A673 (cell line): Measurements from ENCODE around the gene SFN.

ENCODE experiments used
- EZH2 ChIP-seq: fragments of 200-600 bp; sonication (generic); IDR thresholded peaks from 2 replicates; pipeline ENCODE4 v1.6.1; 2017; ENCODE audit warnings: borderline replicate concordance, low read depth, mild to moderate bottlenecking, mixed read lengths, antibody characterized with exemption, low read length; ENCODE audit not compliant: poor library complexity, severe bottlenecking
- TF ChIP-seq, protein P1 (sequence below): fragments of 300-800, 200-600 bp; sonication (generic); conservative IDR thresholded peaks from 2 replicates; pipeline ENCODE4 v1.5.1; 2017; ENCODE audit warnings: low read depth, mild to moderate bottlenecking, antibody characterized with exemption, low read length, moderate library complexity, mixed read lengths

GRCh38 chr1:26838474-26839338, 24.2 kb upstream of the SFN start:
- TF ChIP-seq, protein P1, sequence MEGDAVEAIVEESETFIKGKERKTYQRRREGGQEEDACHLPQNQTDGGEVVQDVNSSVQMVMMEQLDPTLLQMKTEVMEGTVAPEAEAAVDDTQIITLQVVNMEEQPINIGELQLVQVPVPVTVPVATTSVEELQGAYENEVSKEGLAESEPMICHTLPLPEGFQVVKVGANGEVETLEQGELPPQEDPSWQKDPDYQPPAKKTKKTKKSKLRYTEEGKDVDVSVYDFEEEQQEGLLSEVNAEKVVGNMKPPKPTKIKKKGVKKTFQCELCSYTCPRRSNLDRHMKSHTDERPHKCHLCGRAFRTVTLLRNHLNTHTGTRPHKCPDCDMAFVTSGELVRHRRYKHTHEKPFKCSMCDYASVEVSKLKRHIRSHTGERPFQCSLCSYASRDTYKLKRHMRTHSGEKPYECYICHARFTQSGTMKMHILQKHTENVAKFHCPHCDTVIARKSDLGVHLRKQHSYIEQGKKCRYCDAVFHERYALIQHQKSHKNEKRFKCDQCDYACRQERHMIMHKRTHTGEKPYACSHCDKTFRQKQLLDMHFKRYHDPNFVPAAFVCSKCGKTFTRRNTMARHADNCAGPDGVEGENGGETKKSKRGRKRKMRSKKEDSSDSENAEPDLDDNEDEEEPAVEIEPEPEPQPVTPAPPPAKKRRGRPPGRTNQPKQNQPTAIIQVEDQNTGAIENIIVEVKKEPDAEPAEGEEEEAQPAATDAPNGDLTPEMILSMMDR: no peak
- no peak for TF ChIP-seq EZH2
